IPS-15b (cell line): ENCODE measurements around the gene IFI16.
"Not testable (repeated sequence)": the region's sequence is repeated elsewhere in the genome, so short reads cannot be mapped to it uniquely, and the experiment has no call there.

ENCODE experiments used
- H3K27me3 ChIP-seq: one replicate; pipeline ENCODE4 v1.6.1; 2013; ENCODE audit warnings: low read length; ENCODE audit not compliant: control insufficient read depth, insufficient read depth
- H3K36me3 ChIP-seq: one replicate; pipeline ENCODE4 v1.6.1; 2013; ENCODE audit warnings: low read length; ENCODE audit not compliant: control insufficient read depth, insufficient read depth
- H3K4me1 ChIP-seq: one replicate; pipeline ENCODE4 v1.6.1; 2013; ENCODE audit warnings: mild to moderate bottlenecking, low read length; ENCODE audit not compliant: control insufficient read depth, insufficient read depth
- H3K4me3 ChIP-seq: one replicate; pipeline ENCODE4 v1.5.1; 2013; ENCODE audit warnings: low read depth, low read length
- H3K9ac ChIP-seq: one replicate; pipeline ENCODE4 v1.6.1; 2013; ENCODE audit warnings: low read depth, mild to moderate bottlenecking, low read length
- H3K9me3 ChIP-seq: one replicate; pipeline ENCODE4 v1.6.1; 2013; ENCODE audit warnings: mild to moderate bottlenecking, low read length; ENCODE audit not compliant: control insufficient read depth, insufficient read depth

Gene IFI16

DNA sequence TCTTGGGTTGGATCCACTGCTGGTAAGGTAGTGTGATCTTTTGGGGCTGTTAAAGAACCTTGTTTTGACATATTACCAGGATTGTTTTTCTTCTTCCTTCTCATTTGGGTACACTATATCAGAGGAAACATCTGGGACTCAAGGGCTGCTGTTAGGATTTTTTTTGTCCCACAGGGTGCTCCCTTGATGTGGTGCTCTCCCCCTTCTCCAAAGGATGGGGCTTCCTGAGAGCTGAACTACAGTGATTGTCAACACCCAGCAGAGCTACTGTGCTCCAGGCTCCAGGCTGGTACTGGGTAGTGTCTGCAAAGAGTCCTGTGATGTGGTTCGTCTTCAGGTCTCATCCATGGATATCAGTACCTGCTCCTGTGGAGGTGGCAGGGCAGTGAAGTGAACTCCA, 20.6 kb downstream of the IFI16 start:
- Histone ChIP-seq H3K9ac (no peak overlapping the region), H3K36me3 (peaks cover 2% of the 10 kb centered on the region), H3K4me1 (peaks cover 5% of the 10 kb centered on the region), H3K27me3 (no peaks in the 10 kb centered on the region), H3K4me3 (no peak overlapping the region), H3K9me3 (no peaks in the 10 kb centered on the region)

GRCh38 chr1:159030877-159031447, 21.3 kb downstream of the IFI16 start:
- H3K36me3 ChIP-seq, result peaks cover 2% of the 10 kb centered on the region
- no peak overlapping the region for H3K4me3 ChIP-seq
- H3K4me1 ChIP-seq, result peaks cover 5% of the 10 kb centered on the region
- no peaks in the 10 kb centered on the region for H3K27me3 ChIP-seq
- H3K9me3 ChIP-seq, result no peaks in the 10 kb centered on the region
- H3K9ac ChIP-seq, result no peak overlapping the region

- no peaks in the 10 kb centered on the region for H3K27me3 ChIP-seq
- no peaks in the 10 kb centered on the region for H3K36me3 ChIP-seq
- H3K4me3 ChIP-seq, result no peak overlapping the region
- H3K9ac ChIP-seq, result no peak overlapping the region
- no peaks in the 10 kb centered on the region for H3K4me1 ChIP-seq
- H3K9me3 ChIP-seq, result no peaks in the 10 kb centered on the region
Observed at GRCh38 chr1:159040206-159040605, 30.5 kb downstream of the IFI16 start.

- H3K9ac ChIP-seq, result no peak overlapping the region
- no peaks in the 10 kb centered on the region for H3K27me3 ChIP-seq
- H3K9me3 ChIP-seq, result no peaks in the 10 kb centered on the region
- no peaks in the 10 kb centered on the region for H3K36me3 ChIP-seq
- H3K4me3 ChIP-seq, result no peak overlapping the region
- H3K4me1 ChIP-seq, result no peaks in the 10 kb centered on the region
Observed at GRCh38 chr1:159040893-159041724, 31.4 kb downstream of the IFI16 start.

GRCh38 chr1:159046486-159046885, 36.8 kb downstream of the IFI16 start:
- H3K4me3 ChIP-seq, H3K4me1 ChIP-seq, H3K36me3 ChIP-seq, H3K27me3 ChIP-seq, H3K9me3 ChIP-seq, H3K9ac ChIP-seq: not testable (repeated sequence)

DNA sequence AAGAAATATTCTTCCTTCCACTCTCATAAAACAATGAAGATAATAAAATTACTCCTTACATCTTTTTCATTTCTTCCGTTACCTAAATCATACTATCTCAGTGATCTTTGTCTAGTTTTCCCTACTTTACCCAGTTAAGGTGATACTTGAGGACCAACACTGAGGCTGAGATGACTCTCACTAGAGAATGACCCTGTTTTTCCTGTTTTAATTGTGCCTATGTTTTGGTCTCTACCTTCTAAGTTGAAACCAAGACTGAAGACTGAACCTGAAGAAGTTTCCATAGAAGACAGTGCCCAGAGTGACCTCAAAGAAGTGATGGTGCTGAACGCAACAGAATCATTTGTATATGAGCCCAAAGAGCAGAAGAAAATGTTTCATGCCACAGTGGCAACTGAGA, 41.7 kb downstream of the IFI16 start:
- Histone ChIP-seq H3K27me3 (no peaks in the 10 kb centered on the region), H3K4me3 (no peak overlapping the region), H3K9me3 (no peaks in the 10 kb centered on the region), H3K36me3 (no peaks in the 10 kb centered on the region), H3K9ac (no peak overlapping the region), H3K4me1 (no peaks in the 10 kb centered on the region)

DNA sequence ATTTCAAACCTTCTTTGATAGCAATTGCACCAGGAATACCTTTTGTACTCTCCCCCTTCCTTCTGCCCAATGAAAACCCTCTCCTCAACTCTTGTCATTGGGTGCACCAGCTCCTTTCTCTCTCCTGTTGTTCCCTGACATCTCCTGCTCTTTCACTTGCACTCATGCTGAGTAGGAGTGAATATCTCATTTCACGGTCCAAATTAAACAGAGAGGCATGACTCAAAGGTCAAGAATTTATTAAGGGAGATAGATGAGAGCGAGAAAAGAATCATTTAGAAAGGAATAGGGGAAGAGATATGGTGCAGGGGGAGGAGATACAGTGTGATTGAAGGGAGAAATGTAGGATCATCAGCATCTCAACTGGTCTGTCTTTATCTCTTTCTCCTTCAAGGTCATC, 44.7 kb downstream of the IFI16 start:
- Histone ChIP-seq H3K9ac (no peak overlapping the region), H3K4me1 (no peaks in the 10 kb centered on the region), H3K9me3 (no peaks in the 10 kb centered on the region), H3K27me3 (no peaks in the 10 kb centered on the region), H3K36me3 (no peaks in the 10 kb centered on the region), H3K4me3 (no peak overlapping the region)

- H3K9me3 ChIP-seq, result no peaks in the 10 kb centered on the region
- H3K27me3 ChIP-seq, result no peaks in the 10 kb centered on the region
- no peaks in the 10 kb centered on the region for H3K4me1 ChIP-seq
- H3K4me3 ChIP-seq, result no peak overlapping the region
- no peaks in the 10 kb centered on the region for H3K36me3 ChIP-seq
- no peak overlapping the region for H3K9ac ChIP-seq
Observed at GRCh38 chr1:159055181-159055641, 45.5 kb downstream of the IFI16 start.

DNA sequence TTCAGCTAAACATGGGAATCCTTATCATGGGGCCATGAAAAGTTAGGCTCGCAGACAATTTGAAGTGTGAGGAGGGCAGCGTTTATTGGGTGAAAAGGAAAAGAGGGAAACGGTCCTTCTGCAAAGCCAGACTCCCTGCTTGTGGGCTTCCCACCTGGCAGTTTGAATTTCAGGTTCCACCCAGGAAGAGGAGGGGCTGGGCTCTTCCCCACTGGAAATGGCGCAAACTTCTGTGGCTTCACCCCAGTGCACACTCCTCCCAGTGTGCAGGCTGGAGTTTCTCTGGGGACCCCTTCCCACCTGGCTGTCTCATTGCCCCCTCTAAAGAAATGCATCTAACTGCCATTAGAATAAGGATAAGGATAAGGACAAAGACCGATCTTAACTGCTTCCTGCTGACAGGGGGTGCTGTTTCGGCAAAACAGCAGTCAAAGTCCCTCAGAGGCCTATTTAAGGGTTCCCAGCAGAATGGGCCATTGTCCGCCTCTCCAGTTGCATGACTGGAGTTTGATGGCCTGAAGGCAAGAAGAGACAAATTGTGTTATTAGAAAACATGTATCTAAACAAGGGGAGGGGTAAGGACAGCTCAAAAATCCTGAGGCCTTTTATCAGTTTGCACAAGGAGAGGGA, 46.5 kb downstream of the IFI16 start:
- no peaks in the 10 kb centered on the region for H3K27me3 ChIP-seq
- no peak overlapping the region for H3K4me3 ChIP-seq
- H3K4me1 ChIP-seq, result no peaks in the 10 kb centered on the region
- no peaks in the 10 kb centered on the region for H3K9me3 ChIP-seq
- H3K36me3 ChIP-seq, result no peaks in the 10 kb centered on the region
- H3K9ac ChIP-seq, result no peak overlapping the region

DNA sequence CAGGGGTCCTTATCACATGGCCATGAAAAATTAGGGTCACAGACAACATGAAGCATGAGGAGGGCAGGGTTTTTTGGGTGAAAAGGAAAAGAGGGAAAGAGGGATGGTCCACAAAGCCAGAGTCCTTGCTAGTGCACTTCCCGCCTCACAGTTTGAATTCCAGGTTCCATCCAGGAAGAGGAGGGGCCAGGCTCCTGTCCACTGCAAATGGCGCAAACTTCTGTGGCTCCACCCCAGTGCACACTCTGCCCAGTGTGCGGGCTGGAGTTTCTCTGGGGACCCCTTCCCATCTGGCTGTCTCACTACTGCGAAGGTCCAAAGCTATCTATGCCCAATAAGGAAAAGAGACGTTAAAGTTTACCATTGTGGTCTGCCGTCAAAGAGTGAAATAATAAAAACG, 49.0 kb downstream of the IFI16 start:
- Histone ChIP-seq H3K9me3 (no peaks in the 10 kb centered on the region), H3K27me3 (no peaks in the 10 kb centered on the region), H3K4me1 (no peaks in the 10 kb centered on the region), H3K36me3 (no peaks in the 10 kb centered on the region), H3K9ac (no peak overlapping the region), H3K4me3 (no peak overlapping the region)

- Histone ChIP-seq H3K4me1 (no peaks in the 10 kb centered on the region), H3K27me3 (no peaks in the 10 kb centered on the region), H3K4me3 (no peak overlapping the region), H3K9me3 (no peaks in the 10 kb centered on the region), H3K36me3 (no peaks in the 10 kb centered on the region), H3K9ac (no peak overlapping the region)
Observed at GRCh38 chr1:159065106-159065505, 55.4 kb downstream of the IFI16 start.

- no peak overlapping the region for H3K9ac ChIP-seq
- H3K9me3 ChIP-seq, result no peaks in the 10 kb centered on the region
- H3K4me3 ChIP-seq, result no peak overlapping the region
- no peaks in the 10 kb centered on the region for H3K36me3 ChIP-seq
- H3K27me3 ChIP-seq, result no peaks in the 10 kb centered on the region
- H3K4me1 ChIP-seq, result no peaks in the 10 kb centered on the region
Observed at GRCh38 chr1:159066108-159066507, 56.4 kb downstream of the IFI16 start.
